OCI-LY3 (cell line): ENCODE measurements around the gene CCN6.

Source experiments
- H2AFZ ChIP-seq: fragments of 200-600, 300-600 bp; shearing (Covaris generic); 2 replicates; pipeline ENCODE4 v1.6.0; 2014; ENCODE audit warnings: antibody characterized with exemption, low read depth, low read length
- H3K27ac ChIP-seq: fragments of 200-600, 300-600 bp; sonication (generic); 2 replicates; pipeline ENCODE4 v1.5.1; 2014; ENCODE audit warnings: mild to moderate bottlenecking, low read length, moderate library complexity, mixed read lengths
- H3K27me3 ChIP-seq: fragments of 200-600, 300-600 bp; sonication (generic); 2 replicates; pipeline ENCODE4 v1.6.1; 2014; ENCODE audit warnings: low read depth, low read length, mixed read lengths
- H3K36me3 ChIP-seq: fragments of 200-600, 300-600 bp; sonication (generic); replicated peaks from 2 replicates; pipeline ENCODE3; 2014; ENCODE audit warnings: low read depth, low read length, mixed read lengths
- H3K4me1 ChIP-seq: fragments of 300-600, 200-600 bp; sonication (generic); 2 replicates; pipeline ENCODE4 v1.6.1; 2014; ENCODE audit warnings: low read length, mixed read lengths
- H3K4me2 ChIP-seq: fragments of 200-600, 300-600 bp; sonication (generic); 2 replicates; pipeline ENCODE4 v1.6.1; 2014; ENCODE audit warnings: low read length, mixed read lengths
- H3K4me3 ChIP-seq: fragments of 300-600, 200-600 bp; sonication (generic); 2 replicates; pipeline ENCODE4 v1.5.1; 2014; ENCODE audit warnings: antibody characterized with exemption, mild to moderate bottlenecking, low read length, moderate library complexity
- H3K79me2 ChIP-seq: fragments of 300-600, 200-600 bp; shearing (Covaris generic); 2 replicates; pipeline ENCODE4 v1.6.1; 2014; ENCODE audit warnings: mild to moderate bottlenecking, low read length, mixed read lengths
- H3K9ac ChIP-seq: fragments of 300-600, 200-600 bp; shearing (Covaris generic); 2 replicates; pipeline ENCODE4 v1.6.0; 2014; ENCODE audit warnings: mild to moderate bottlenecking, low read length, moderate library complexity
- H3K9me3 ChIP-seq: fragments of 200-600, 300-600 bp; shearing (Covaris generic); 2 replicates; pipeline ENCODE4 v1.6.1; 2014; ENCODE audit warnings: low read length, mixed read lengths; ENCODE audit not compliant: insufficient read depth
- H4K20me1 ChIP-seq: fragments of 200-600, 300-600 bp; sonication (generic); 2 replicates; pipeline ENCODE4 v1.6.1; 2016; ENCODE audit warnings: low read length, mixed read lengths; ENCODE audit not compliant: insufficient read depth
- EZH2phosphoT487 ChIP-seq: fragments of 200-600 bp; shearing (Covaris generic); IDR thresholded peaks from 2 replicates; pipeline ENCODE4 v1.6.1; 2018; ENCODE audit warnings: antibody characterized with exemption, mixed run types, low read depth
- TF ChIP-seq, protein P1 (sequence below): fragments of 200-600, 300-600 bp; sonication (generic); IDR thresholded peaks from 2 replicates; pipeline ENCODE4 v1.5.1; 2014; ENCODE audit warnings: antibody characterized with exemption, low read length, low read depth

Gene CCN6

DNA sequence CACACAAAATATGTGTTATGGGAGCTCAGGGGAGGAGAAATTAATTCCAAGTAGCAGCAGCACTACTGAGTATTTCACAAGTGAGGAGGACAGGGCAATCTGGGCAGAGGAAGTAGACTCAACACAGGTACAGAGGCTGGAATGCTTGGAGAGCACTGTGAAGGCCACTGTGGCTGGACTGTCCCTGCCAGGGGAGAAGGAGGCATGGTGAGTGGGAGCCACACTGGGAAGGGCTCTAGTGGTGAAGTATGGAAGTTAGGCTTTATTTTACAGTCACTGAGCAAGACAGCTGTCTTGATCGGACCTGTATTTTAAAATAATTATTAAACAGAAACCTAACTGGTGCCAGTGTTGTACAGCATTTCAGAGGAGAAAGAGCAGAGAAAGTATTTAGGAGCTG lies 62.3 kb downstream of the CCN6 start:
- H2AFZ ChIP-seq, result no peak overlapping the region
- H3K27ac ChIP-seq, result no peak overlapping the region
- no peak overlapping the region for H3K9ac ChIP-seq
- no peak overlapping the region for H3K4me2 ChIP-seq
- no peaks in the 10 kb centered on the region for H4K20me1 ChIP-seq
- no peak overlapping the region for H3K4me3 ChIP-seq
- no peaks in the 10 kb centered on the region for H3K27me3 ChIP-seq
- no peaks in the 10 kb centered on the region for H3K36me3 ChIP-seq
- peaks cover 10% of the 10 kb centered on the region for H3K4me1 ChIP-seq
- TF ChIP-seq EZH2phosphoT487, result no peak
- TF ChIP-seq, protein P1, sequence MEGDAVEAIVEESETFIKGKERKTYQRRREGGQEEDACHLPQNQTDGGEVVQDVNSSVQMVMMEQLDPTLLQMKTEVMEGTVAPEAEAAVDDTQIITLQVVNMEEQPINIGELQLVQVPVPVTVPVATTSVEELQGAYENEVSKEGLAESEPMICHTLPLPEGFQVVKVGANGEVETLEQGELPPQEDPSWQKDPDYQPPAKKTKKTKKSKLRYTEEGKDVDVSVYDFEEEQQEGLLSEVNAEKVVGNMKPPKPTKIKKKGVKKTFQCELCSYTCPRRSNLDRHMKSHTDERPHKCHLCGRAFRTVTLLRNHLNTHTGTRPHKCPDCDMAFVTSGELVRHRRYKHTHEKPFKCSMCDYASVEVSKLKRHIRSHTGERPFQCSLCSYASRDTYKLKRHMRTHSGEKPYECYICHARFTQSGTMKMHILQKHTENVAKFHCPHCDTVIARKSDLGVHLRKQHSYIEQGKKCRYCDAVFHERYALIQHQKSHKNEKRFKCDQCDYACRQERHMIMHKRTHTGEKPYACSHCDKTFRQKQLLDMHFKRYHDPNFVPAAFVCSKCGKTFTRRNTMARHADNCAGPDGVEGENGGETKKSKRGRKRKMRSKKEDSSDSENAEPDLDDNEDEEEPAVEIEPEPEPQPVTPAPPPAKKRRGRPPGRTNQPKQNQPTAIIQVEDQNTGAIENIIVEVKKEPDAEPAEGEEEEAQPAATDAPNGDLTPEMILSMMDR, result no peak
- no peaks in the 10 kb centered on the region for H3K79me2 ChIP-seq
- no peaks in the 10 kb centered on the region for H3K9me3 ChIP-seq

DNA sequence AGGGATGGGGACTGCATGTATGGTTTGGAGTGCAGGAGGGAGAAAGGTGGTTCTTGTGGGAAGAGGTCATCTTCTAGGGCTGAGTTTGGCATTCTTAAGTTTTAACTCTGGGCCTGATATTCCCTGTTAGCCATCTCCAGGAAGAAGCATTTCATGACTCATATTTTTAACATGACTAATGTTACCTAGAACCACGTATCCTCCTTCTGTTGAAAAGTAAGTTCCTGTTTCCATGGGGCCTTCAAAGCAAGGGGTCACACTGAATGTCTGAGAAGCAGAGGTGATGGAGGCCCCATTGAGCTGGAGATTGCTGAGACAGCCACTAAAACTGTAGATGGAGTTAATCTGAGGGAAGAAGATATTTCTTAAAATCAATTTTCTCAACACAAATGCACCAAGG lies 63.6 kb downstream of the CCN6 start:
- Histone ChIP-seq H3K4me1 (peaks cover 10% of the 10 kb centered on the region), H4K20me1 (no peaks in the 10 kb centered on the region), H3K4me2 (peak overlapping the region; percentile 9; the same call in 1 of the 2 replicates), H2AFZ (no peak overlapping the region; the same call in 1 of the 2 replicates), H3K9ac (no peak overlapping the region), H3K79me2 (no peaks in the 10 kb centered on the region), H3K4me3 (no peak overlapping the region), H3K9me3 (no peaks in the 10 kb centered on the region), H3K36me3 (no peaks in the 10 kb centered on the region), H3K27ac (no peak overlapping the region), H3K27me3 (no peaks in the 10 kb centered on the region)
- TF ChIP-seq EZH2phosphoT487, result no peak
- TF ChIP-seq, protein P1, result no peak

DNA sequence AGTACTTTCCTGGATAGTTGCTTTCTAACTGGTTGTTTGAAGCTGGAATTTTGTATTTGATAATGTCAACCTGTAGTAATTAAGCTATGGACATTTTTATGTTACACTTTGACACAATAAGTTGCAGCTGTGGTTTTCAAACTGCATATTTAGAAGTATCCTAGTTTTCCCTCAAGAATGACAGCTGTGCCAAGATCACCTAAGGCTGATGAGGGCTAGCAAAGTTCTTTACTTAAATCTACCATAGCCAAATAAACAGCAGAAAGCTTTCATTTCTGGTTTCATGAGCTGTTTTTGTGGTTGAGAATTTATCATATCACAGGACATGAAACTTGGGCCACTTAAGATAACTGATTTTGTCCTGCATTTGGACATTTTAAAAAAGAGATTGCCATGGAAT lies 64.1 kb downstream of the CCN6 start:
- Histone ChIP-seq H3K4me1 (peaks cover 10% of the 10 kb centered on the region), H3K9ac (no peak overlapping the region), H3K36me3 (no peaks in the 10 kb centered on the region), H4K20me1 (no peaks in the 10 kb centered on the region), H2AFZ (no peak overlapping the region), H3K9me3 (no peaks in the 10 kb centered on the region), H3K27me3 (no peaks in the 10 kb centered on the region), H3K79me2 (no peaks in the 10 kb centered on the region), H3K4me2 (peak overlapping the region; percentile 9; the same call in 1 of the 2 replicates), H3K4me3 (no peak overlapping the region), H3K27ac (no peak overlapping the region)
- TF ChIP-seq, protein P1, result no peak
- TF ChIP-seq EZH2phosphoT487, result no peak
